Caco-2 (cell line): ENCODE measurements around the gene BFSP1. TPM values are rescaled to one million over a fixed set of nuclear protein-coding genes. Genes with fewer than 3 reads are reported as not detected.
A peak's percentile ranks its signal among the peaks of the same experiment; 100 is the strongest.

Source experiments
- BruUV-seq: library from RNA; stranded (reverse); fragments of 400-500 nt; replicated peaks from 2 replicates; lab custom pipeline; 2021; lab: Mats Ljungman, UMichigan
- CTCF ChIA-PET: fragments of 300-600 bp; sonication (Branson Sonifier 250); formaldehyde crosslinking; loops from one replicate; lab custom pipeline; 2022; ENCODE audit warnings: antibody characterized with exemption; lab: Charles Lee
- POLR2A ChIA-PET: fragments of 300-600 bp; sonication (Branson Sonifier 250); formaldehyde crosslinking; loops from one replicate; lab custom pipeline; 2022; ENCODE audit warnings: antibody characterized with exemption; lab: Charles Lee
- DNase-seq, 2 experiments: peaks; one replicate each; pipeline versions ENCODE4 v3.0.0 to v3.0.0-alpha.2; 2020 to 2022
- H3K27me3 ChIP-seq: replicated peaks from 2 replicates; pipeline ENCODE4 v1.6.0; 2011; ENCODE audit warnings: low read length; ENCODE audit not compliant: control insufficient read depth, insufficient read depth
- H3K36me3 ChIP-seq: 2 replicates; pipeline ENCODE4 v1.5.1; 2011; ENCODE audit warnings: low read length; ENCODE audit not compliant: control insufficient read depth, insufficient read depth
- H3K4me1 ChIP-seq: fragments of 250-450 bp; sonication (Bioruptor Pico); 2 replicates; pipeline ENCODE4 v1.5.1; 2020; ENCODE audit warnings: mild to moderate bottlenecking
- H3K4me3 ChIP-seq: 2 replicates; pipeline ENCODE4 v1.5.1; 2011; ENCODE audit warnings: low read depth, mild to moderate bottlenecking, control low read depth, low read length
- H3K9me3 ChIP-seq: fragments of 250-450 bp; sonication (Bioruptor Pico); 2 replicates; pipeline ENCODE4 v1.5.1; 2020; ENCODE audit warnings: mild to moderate bottlenecking, moderate library complexity
- H3K27ac Mint-ChIP-seq: one replicate; pipeline ENCODE4 v1.8.0; 2022; ENCODE audit warnings: mixed read lengths; ENCODE audit not compliant: unreplicated experiment
- H3K27me3 Mint-ChIP-seq: one replicate; pipeline ENCODE4 v1.8.0; 2022; ENCODE audit warnings: mixed read lengths; ENCODE audit not compliant: insufficient read depth, unreplicated experiment
- H3K36me3 Mint-ChIP-seq: one replicate; pipeline ENCODE4 v1.8.0; 2022; ENCODE audit warnings: mild to moderate bottlenecking, mixed read lengths; ENCODE audit not compliant: insufficient read depth, unreplicated experiment
- H3K4me1 Mint-ChIP-seq: one replicate; pipeline ENCODE4 v1.8.0; 2022; ENCODE audit warnings: low read depth, mixed read lengths; ENCODE audit not compliant: unreplicated experiment
- H3K4me3 Mint-ChIP-seq: one replicate; pipeline ENCODE4 v1.8.0; 2022; ENCODE audit warnings: mild to moderate bottlenecking, moderate library complexity, mixed read lengths; ENCODE audit not compliant: unreplicated experiment
- H3K9me3 Mint-ChIP-seq: one replicate; pipeline ENCODE4 v1.8.0; 2022; ENCODE audit warnings: mixed read lengths; ENCODE audit not compliant: unreplicated experiment
- intact Hi-C: fragments of 100-400 bp; cut with micrococcal nuclease; formaldehyde crosslinking; loops from one replicate; pipeline ENCODE4 v1.10.0; 2022; ENCODE audit not compliant: unreplicated experiment
- total RNA-seq: library from RNA; stranded (reverse); gene quantifications from 2 replicates; pipeline ENCODE4 v1.2.3, GENCODE V29; 2022
- TF ChIP-seq, protein P1 (sequence below), 2 experiments: fragments of 200-600 bp in 1 of 2; IDR thresholded peaks; 1 replicate in 1 of 2; 2 replicates in 1 of 2; pipeline versions ENCODE4 v1.5.1 to v1.8.0; 2011 to 2022; ENCODE audit warnings: antibody characterized with exemption in 1 of 2, control low read depth in 1 of 2, inconsistent platforms in 1 of 2, low read depth in 1 of 2, low read length in 1 of 2, mild to moderate bottlenecking in 1 of 2, moderate library complexity in 1 of 2; ENCODE audit not compliant: insufficient read depth in 1 of 2, severe bottlenecking in 1 of 2, unreplicated experiment in 1 of 2

BFSP1 gene
- total RNA-seq, 1 experiment from 2014 or later, result 22.7 TPM

DNA sequence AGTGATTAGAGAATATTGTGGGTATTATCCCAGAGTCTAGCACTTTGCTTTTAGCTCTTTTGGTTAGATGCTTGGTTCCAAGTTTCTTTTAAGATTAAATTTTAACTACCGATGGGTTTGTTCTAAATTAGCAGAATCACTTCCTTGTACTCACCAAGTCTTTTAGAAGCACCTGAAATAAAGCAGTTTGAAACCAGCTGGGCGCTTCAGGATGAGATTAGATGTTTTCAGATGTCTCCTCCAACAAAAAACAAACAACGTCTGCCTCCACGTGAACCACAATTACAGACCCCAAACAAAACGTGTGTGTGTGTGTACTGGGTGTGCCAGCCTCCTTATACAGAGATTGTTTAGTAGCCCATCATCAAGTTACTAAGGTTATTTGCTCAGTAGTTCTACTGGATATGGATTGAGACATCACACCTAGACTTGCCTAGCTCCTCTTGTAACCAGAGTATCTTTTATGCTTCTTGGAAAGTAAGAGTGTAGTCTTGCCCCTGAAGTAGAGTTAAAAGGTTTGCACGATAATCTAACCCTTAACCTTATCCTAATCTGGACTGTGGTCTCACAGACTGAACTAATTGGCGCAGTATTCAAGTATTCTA lies 41.0 kb upstream of the BFSP1 start:
- Mint-ChIP-seq H3K27ac (peak overlapping the region; percentile 2), H3K4me3 (peak overlapping the region; percentile 73), H3K4me1 (peaks cover 32% of the 10 kb centered on the region), H3K9me3 (no peaks in the 10 kb centered on the region), H3K36me3 (peaks cover 44% of the 10 kb centered on the region), H3K27me3 (no peaks in the 10 kb centered on the region)
- H3K4me1 ChIP-seq, result peaks cover 26% of the 10 kb centered on the region
- H3K36me3 ChIP-seq, result no peaks in the 10 kb centered on the region; the same call in 1 of the 2 replicates
- no peaks in the 10 kb centered on the region for H3K27me3 ChIP-seq
- BruUV-seq, result no TSS peak
- intact Hi-C loops, result no loop called here
- H3K9me3 ChIP-seq, result no peaks in the 10 kb centered on the region
- H3K4me3 ChIP-seq, result no peak overlapping the region
- ChIA-PET POLR2A (interaction anchor here (0.8 to 1.6 kb wide), 2 partner anchors 15 to 39 kb away, joined by 3 to 6 read pairs; no protein-coding TSS in a partner anchor), CTCF (interaction anchor here (0.6 kb wide), 1 partner anchor 9 kb away, joined by 3 read pairs; no protein-coding TSS in a partner anchor)
- TF ChIP-seq, protein P1, sequence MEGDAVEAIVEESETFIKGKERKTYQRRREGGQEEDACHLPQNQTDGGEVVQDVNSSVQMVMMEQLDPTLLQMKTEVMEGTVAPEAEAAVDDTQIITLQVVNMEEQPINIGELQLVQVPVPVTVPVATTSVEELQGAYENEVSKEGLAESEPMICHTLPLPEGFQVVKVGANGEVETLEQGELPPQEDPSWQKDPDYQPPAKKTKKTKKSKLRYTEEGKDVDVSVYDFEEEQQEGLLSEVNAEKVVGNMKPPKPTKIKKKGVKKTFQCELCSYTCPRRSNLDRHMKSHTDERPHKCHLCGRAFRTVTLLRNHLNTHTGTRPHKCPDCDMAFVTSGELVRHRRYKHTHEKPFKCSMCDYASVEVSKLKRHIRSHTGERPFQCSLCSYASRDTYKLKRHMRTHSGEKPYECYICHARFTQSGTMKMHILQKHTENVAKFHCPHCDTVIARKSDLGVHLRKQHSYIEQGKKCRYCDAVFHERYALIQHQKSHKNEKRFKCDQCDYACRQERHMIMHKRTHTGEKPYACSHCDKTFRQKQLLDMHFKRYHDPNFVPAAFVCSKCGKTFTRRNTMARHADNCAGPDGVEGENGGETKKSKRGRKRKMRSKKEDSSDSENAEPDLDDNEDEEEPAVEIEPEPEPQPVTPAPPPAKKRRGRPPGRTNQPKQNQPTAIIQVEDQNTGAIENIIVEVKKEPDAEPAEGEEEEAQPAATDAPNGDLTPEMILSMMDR (IDR thresholded peaks at IDR 0.05; ENCODE audit: insufficient read depth in 1 of 2, low read depth in 1 of 2, low read length in 1 of 2, severe bottlenecking in 1 of 2, unreplicated experiment in 1 of 2), result no peak
- DNase-seq, result no peak

DNA sequence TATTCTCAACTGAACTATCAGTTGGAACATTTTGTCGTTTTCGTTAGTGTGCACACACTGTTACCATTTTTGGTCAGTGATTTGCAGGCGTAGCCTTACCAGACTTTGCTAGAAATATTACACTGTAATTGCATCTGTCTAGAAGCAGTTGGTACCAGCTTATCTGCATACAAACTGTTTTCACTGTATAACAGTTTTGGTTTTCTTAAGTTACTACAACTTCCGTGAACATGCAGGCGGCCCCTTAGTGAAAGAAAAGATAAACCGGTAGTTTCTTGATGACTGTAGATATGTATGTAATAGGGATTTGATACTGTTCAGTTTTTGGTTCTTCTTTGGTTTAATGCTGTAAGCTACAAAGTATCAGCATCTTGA lies 40.0 kb upstream of the BFSP1 start:
- Histone ChIP-seq H3K4me3 (peak overlapping the region; percentile 98), H3K27me3 (no peaks in the 10 kb centered on the region), H3K4me1 (peaks cover 23% of the 10 kb centered on the region), H3K9me3 (no peaks in the 10 kb centered on the region), H3K36me3 (no peaks in the 10 kb centered on the region; the same call in 1 of the 2 replicates)
- no TSS peak for BruUV-seq
- no peak for DNase-seq
- H3K9me3 Mint-ChIP-seq, result no peaks in the 10 kb centered on the region
- peaks cover 32% of the 10 kb centered on the region for H3K4me1 Mint-ChIP-seq
- peaks cover 44% of the 10 kb centered on the region for H3K36me3 Mint-ChIP-seq
- TF ChIP-seq, protein P1 (IDR thresholded peaks at IDR 0.05; ENCODE audit: insufficient read depth in 1 of 2, low read depth in 1 of 2, low read length in 1 of 2, severe bottlenecking in 1 of 2, unreplicated experiment in 1 of 2), result no peak
- intact Hi-C loops, result no loop called here
- POLR2A ChIA-PET, result interaction anchor here (0.5 to 2.2 kb wide), 5 partner anchors 9 to 896 kb away, joined by 3 to 30 read pairs (median 10); partner anchors contain the start of genes DZANK1 and RRBP1
- H3K27me3 Mint-ChIP-seq, result no peaks in the 10 kb centered on the region
- peak overlapping the region; percentile 87 for H3K27ac Mint-ChIP-seq
- CTCF ChIA-PET, result interaction anchor here (0.9 kb wide), 1 partner anchor 34 kb away, joined by 3 read pairs; no protein-coding TSS in a partner anchor
- peak overlapping the region; percentile 73 for H3K4me3 Mint-ChIP-seq

DNA sequence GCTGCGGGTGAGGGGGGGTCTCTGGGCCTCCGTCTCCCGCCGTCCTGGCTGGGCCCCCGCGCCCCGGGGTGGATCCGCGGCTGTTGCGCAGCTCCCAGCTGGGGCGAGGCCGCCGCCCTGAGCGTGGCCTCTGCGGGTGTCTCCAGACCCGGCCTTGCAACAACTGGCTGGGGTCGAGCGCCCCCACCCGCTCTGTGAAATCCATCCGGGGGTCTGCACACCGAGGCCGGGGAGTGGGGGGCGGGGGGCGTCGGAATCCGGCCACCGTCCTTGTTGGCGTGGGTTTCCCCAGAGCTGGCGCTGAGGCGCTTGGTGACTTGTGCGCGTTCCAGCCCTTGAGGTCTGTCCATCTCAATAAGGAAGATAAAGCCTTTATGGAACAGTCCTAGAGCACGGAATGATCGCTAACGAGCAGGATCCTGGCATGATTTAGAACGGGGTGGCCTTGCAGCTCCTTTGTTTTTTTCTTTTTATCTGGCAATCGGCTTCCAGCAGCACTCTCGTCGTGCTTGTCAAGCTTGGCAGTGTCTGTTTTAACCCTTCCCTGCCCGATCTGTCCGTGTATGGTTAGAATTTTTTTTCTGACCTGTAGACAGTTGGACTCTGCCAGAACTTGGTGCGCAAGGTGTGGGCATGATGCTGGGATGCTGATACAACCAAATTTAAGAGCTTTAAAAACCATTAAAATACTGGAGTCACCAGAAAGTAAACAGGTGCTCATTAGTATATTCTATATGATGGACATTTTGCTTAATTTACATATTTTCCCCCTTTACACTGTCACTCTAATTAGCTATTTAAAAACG lies 39.4 kb upstream of the BFSP1 start:
- Mint-ChIP-seq H3K27me3 (no peaks in the 10 kb centered on the region), H3K4me3 (peak overlapping the region; percentile 73), H3K27ac (peak overlapping the region; percentile 87), H3K4me1 (peaks cover 32% of the 10 kb centered on the region), H3K9me3 (no peaks in the 10 kb centered on the region), H3K36me3 (peaks cover 43% of the 10 kb centered on the region)
- CTCF ChIA-PET, result interaction anchor here (0.5 to 1.5 kb wide), 17 partner anchors 16 to 567 kb away, joined by 3 to 13 read pairs (median 4); partner anchors contain the start of genes KAT14 and PET117
- intact Hi-C loops, result no loop called here
- H3K9me3 ChIP-seq, result no peaks in the 10 kb centered on the region
- TSS peak; percentile 28 for BruUV-seq
- H3K4me3 ChIP-seq, result peak overlapping the region; percentile 98
- H3K4me1 ChIP-seq, result peaks cover 23% of the 10 kb centered on the region
- no peaks in the 10 kb centered on the region; the same call in 1 of the 2 replicates for H3K36me3 ChIP-seq
- POLR2A ChIA-PET, result interaction anchor here (0.5 to 2.2 kb wide), 25 partner anchors 10 to 896 kb away, joined by 3 to 30 read pairs (median 5); partner anchors contain the start of genes BFSP1, DZANK1 and RRBP1
- H3K27me3 ChIP-seq, result no peaks in the 10 kb centered on the region
- DNase-seq, result peak; percentile 62 to 72
- TF ChIP-seq, protein P1 (IDR thresholded peaks at IDR 0.05; ENCODE audit: insufficient read depth in 1 of 2, low read depth in 1 of 2, low read length in 1 of 2, severe bottlenecking in 1 of 2, unreplicated experiment in 1 of 2), result no peak
